LNCAP (cell line): ENCODE data around the gene DUSP28.

Experiments
- CTCF ChIP-seq: fragments of 450-650 bp; IDR thresholded peaks from 2 replicates; pipeline ENCODE4 v1.5.1; 2017; ENCODE audit warnings: mild to moderate bottlenecking

DUSP28 gene

GRCh38 chr2:240514631-240515030, 45.5 kb upstream of the DUSP28 start:
- TF ChIP-seq CTCF = no peak

GRCh38 chr2:240517342-240517741, 42.8 kb upstream of the DUSP28 start:
- TF ChIP-seq CTCF = no peak

- TF ChIP-seq CTCF = no peak
These were observed 41.2 kb upstream of the DUSP28 start for GRCh38 chr2:240518981-240519380.

GRCh38 chr2:240519396-240520129, 40.6 kb upstream of the DUSP28 start:
- no peak for TF ChIP-seq CTCF

GRCh38 chr2:240520130-240520973, 39.8 kb upstream of the DUSP28 start:
- no peak for TF ChIP-seq CTCF

GRCh38 chr2:240520974-240521350, 39.2 kb upstream of the DUSP28 start:
- TF ChIP-seq CTCF = no peak

GRCh38 chr2:240522406-240522805, 37.8 kb upstream of the DUSP28 start:
- no peak for TF ChIP-seq CTCF
